Astrocyte (in vitro differentiated cells and primary cell): ENCODE data around the gene BDNF. TPM values are rescaled to one million over a fixed set of nuclear protein-coding genes. Genes with fewer than 3 reads are reported as not detected.
"Not testable (repeated sequence)": the region's sequence is repeated elsewhere in the genome, so short reads cannot be mapped to it uniquely, and the experiment has no call there.

Source experiments
- DNase-seq: peaks from one replicate; pipeline ENCODE4 v3.0.0-alpha.2; 2010; ENCODE audit warnings: low read depth
- FAIRE-seq: peaks from 2 replicates; lab custom pipeline; 2011; peaks lifted over from hg19 to GRCh38; lab: Jason Lieb, UNC
- H2AFZ ChIP-seq: 2 replicates; pipeline ENCODE4 v1.6.0; 2012; ENCODE audit warnings: low read depth, low read length, inconsistent platforms
- H3K27ac ChIP-seq: 2 replicates; pipeline ENCODE4 v1.5.1; 2011; ENCODE audit warnings: low read depth, low read length, inconsistent platforms
- H3K27me3 ChIP-seq: 2 replicates; pipeline ENCODE4 v1.6.0; 2011; ENCODE audit warnings: low read length, inconsistent platforms; ENCODE audit not compliant: insufficient read depth
- H3K36me3 ChIP-seq: 2 replicates; pipeline ENCODE4 v1.5.1; 2011; ENCODE audit warnings: low read length, inconsistent platforms; ENCODE audit not compliant: insufficient read depth
- H3K4me1 ChIP-seq: 2 replicates; pipeline ENCODE4 v1.5.1; 2011; ENCODE audit warnings: low read length, inconsistent platforms; ENCODE audit not compliant: insufficient read depth
- H3K4me2 ChIP-seq: 2 replicates; pipeline ENCODE4 v1.6.0; 2012; ENCODE audit warnings: low read length, inconsistent platforms
- H3K4me3 ChIP-seq: 2 replicates; pipeline ENCODE4 v1.5.1; 2011; ENCODE audit warnings: low read depth, mild to moderate bottlenecking, low read length, inconsistent platforms; ENCODE audit not compliant: insufficient read depth
- H3K79me2 ChIP-seq: 2 replicates; pipeline ENCODE4 v1.6.0; 2012; ENCODE audit warnings: mild to moderate bottlenecking, low read length, inconsistent platforms; ENCODE audit not compliant: insufficient read depth
- H3K9ac ChIP-seq: 2 replicates; pipeline ENCODE4 v1.6.0; 2012; ENCODE audit warnings: mild to moderate bottlenecking, low read length, inconsistent platforms
- H3K9me3 ChIP-seq: 2 replicates; pipeline ENCODE4 v1.5.1; 2012; ENCODE audit warnings: low read depth, mild to moderate bottlenecking, low read length, inconsistent platforms; ENCODE audit not compliant: insufficient read depth
- H4K20me1 ChIP-seq: 2 replicates; pipeline ENCODE4 v1.6.0; 2012; ENCODE audit warnings: low read length, inconsistent platforms; ENCODE audit not compliant: insufficient read depth
- H3K27ac Mint-ChIP-seq: one replicate; pipeline ENCODE4 v1.8.0; 2021; ENCODE audit warnings: mild to moderate bottlenecking, mixed read lengths; ENCODE audit not compliant: unreplicated experiment
- H3K27me3 Mint-ChIP-seq: one replicate; pipeline ENCODE4 v1.8.0; 2021; ENCODE audit warnings: low read depth, mixed read lengths; ENCODE audit not compliant: unreplicated experiment
- H3K36me3 Mint-ChIP-seq: one replicate; pipeline ENCODE4 v1.8.0; 2021; ENCODE audit warnings: low read depth, mixed read lengths; ENCODE audit not compliant: unreplicated experiment
- H3K4me1 Mint-ChIP-seq: one replicate; pipeline ENCODE4 v1.8.0; 2021; ENCODE audit warnings: low read depth, mixed read lengths; ENCODE audit not compliant: unreplicated experiment
- H3K4me3 Mint-ChIP-seq: one replicate; pipeline ENCODE4 v1.8.0; 2021; ENCODE audit warnings: mild to moderate bottlenecking, moderate library complexity, mixed read lengths; ENCODE audit not compliant: unreplicated experiment
- H3K9me3 Mint-ChIP-seq: one replicate; pipeline ENCODE4 v1.8.0; 2021; ENCODE audit warnings: mild to moderate bottlenecking, mixed read lengths; ENCODE audit not compliant: unreplicated experiment
- CTCF ChIP-seq: IDR thresholded peaks from 2 replicates; pipeline ENCODE4 v1.5.1; 2011; ENCODE audit warnings: low read depth, mild to moderate bottlenecking, inconsistent platforms, low read length, moderate library complexity; ENCODE audit not compliant: insufficient read depth
- EZH2 ChIP-seq: IDR thresholded peaks from 2 replicates; pipeline ENCODE4 v1.6.1; 2012; ENCODE audit warnings: mild to moderate bottlenecking, low read length, inconsistent platforms; ENCODE audit not compliant: insufficient read depth
- total RNA-seq: library from RNA; stranded (reverse); gene quantifications from 2 replicates; pipeline ENCODE4 v1.2.1, GENCODE V29; 2021

The BDNF gene
- total RNA-seq, 1 donor from 2014 or later, result 27.2 TPM

DNA sequence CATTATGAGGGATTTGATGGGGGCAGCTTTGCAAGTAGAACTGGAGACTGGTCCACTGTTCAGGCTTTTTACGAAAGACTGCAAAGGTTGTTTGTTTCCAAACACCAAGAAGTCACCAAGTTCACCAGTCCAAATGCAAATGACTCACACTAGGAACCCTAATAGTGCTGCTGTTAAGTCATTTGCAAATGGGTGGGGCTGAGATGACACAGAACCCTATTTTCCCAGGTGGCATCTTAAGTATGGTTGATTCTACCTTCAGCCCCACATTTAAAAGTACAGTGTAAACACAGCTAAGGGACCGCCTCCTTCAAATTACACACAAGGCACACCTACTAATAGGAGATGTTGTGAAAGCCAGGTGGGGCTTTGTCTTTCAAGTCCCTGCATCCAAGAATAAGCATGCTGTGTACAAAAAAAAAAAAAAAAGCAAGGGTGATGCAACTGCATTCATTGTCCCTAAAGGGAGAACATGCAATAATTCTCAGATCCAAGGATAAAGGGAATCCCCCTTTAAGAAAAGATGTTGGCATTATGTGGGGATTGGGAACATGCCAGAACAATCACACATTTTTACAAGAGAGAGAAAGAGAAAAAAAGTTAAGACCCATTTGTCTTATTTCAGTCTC is 27.3 kb downstream of the BDNF start:
- Mint-ChIP-seq H3K27me3 (no peaks in the 10 kb centered on the region), H3K27ac (no peak overlapping the region), H3K9me3 (no peaks in the 10 kb centered on the region), H3K4me3 (no peak overlapping the region), H3K4me1 (peaks cover 16% of the 10 kb centered on the region), H3K36me3 (peaks cover 3% of the 10 kb centered on the region)
- no peaks in the 10 kb centered on the region for H3K4me1 ChIP-seq
- no peaks in the 10 kb centered on the region for H3K9me3 ChIP-seq
- no peaks in the 10 kb centered on the region for H3K36me3 ChIP-seq
- H3K9ac ChIP-seq, result no peak overlapping the region
- no peak overlapping the region for H2AFZ ChIP-seq
- FAIRE-seq (no peak), DNase-seq (no peak)
- peaks cover 66% of the 10 kb centered on the region for H4K20me1 ChIP-seq
- no peak overlapping the region for H3K27ac ChIP-seq
- H3K4me2 ChIP-seq, result no peak overlapping the region
- no peaks in the 10 kb centered on the region for H3K27me3 ChIP-seq
- no peak overlapping the region for H3K4me3 ChIP-seq
- peaks cover 86% of the 10 kb centered on the region for H3K79me2 ChIP-seq
- TF ChIP-seq CTCF (no peak), EZH2 (no peak)

DNA sequence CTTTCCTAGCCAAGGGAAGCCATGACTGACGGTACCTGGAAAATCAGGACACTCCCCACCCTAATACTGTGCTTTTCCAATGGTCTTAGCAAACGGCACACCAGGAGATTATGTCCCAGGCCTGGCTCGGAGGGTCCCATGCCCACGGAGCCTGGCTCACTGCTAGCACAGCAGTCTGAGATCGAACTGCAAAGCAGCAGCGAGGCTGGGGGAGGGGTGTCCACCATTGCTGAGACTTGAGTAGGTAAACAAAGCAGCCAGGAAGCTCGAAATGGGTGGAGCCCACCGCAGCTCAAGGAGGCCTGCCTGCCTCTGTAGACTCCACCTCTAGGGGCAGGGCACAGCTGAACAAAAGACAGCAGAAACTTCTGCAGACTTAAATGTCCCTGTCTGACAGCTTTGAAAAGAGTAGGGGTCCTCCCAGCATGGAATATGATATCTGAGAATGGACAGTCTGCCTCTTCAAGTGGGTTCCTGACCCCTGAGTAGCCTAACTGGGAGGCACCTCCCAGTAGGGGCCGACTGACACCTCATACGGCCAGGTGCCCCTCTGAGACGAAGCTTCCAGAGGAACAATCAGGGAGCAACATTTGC is 34.6 kb downstream of the BDNF start:
- not testable (repeated sequence) for H3K4me2 ChIP-seq, H3K36me3 Mint-ChIP-seq, H3K9ac ChIP-seq, H3K27ac Mint-ChIP-seq, H3K4me3 ChIP-seq, H3K4me3 Mint-ChIP-seq, H3K36me3 ChIP-seq, H2AFZ ChIP-seq, DNase-seq, H3K9me3 Mint-ChIP-seq, H3K27me3 ChIP-seq, H3K4me1 Mint-ChIP-seq, H3K4me1 ChIP-seq, FAIRE-seq, H3K27me3 Mint-ChIP-seq, H3K27ac ChIP-seq, H3K9me3 ChIP-seq
- peaks cover 79% of the 10 kb centered on the region for H3K79me2 ChIP-seq
- H4K20me1 ChIP-seq, result peaks cover 51% of the 10 kb centered on the region

- Histone ChIP-seq H3K9ac (no peak overlapping the region), H2AFZ (no peak overlapping the region), H3K27me3 (no peaks in the 10 kb centered on the region), H3K9me3 (no peaks in the 10 kb centered on the region), H3K36me3 (peaks cover 3% of the 10 kb centered on the region), H3K27ac (no peak overlapping the region), H3K4me1 (no peaks in the 10 kb centered on the region), H3K79me2 (peaks cover 92% of the 10 kb centered on the region), H3K4me2 (no peak overlapping the region), H3K4me3 (no peak overlapping the region), H4K20me1 (peaks cover 67% of the 10 kb centered on the region)
- FAIRE-seq (no peak), DNase-seq (no peak)
- H3K27ac Mint-ChIP-seq, result no peak overlapping the region
- peaks cover 5% of the 10 kb centered on the region for H3K9me3 Mint-ChIP-seq
- H3K36me3 Mint-ChIP-seq, result peaks cover 7% of the 10 kb centered on the region
- no peak overlapping the region for H3K4me3 Mint-ChIP-seq
- H3K4me1 Mint-ChIP-seq, result peaks cover 8% of the 10 kb centered on the region
- H3K27me3 Mint-ChIP-seq, result no peaks in the 10 kb centered on the region
- TF ChIP-seq CTCF (no peak), EZH2 (no peak)
Observed at GRCh38 chr11:27663326-27663725, 36.9 kb downstream of the BDNF start.
